SU-DHL-6 (cell line): ENCODE results near the gene MAFF.
A peak's percentile ranks its signal among the peaks of the same experiment; 100 is the strongest.

Experiments used
- EZH2phosphoT487 ChIP-seq: fragments of 200-600 bp; sonication (generic), shearing (Covaris generic); conservative IDR thresholded peaks from 2 replicates; pipeline ENCODE4 v1.6.1; 2018; ENCODE audit warnings: mild to moderate bottlenecking, antibody characterized with exemption, low read length, moderate library complexity, mixed read lengths
- TF ChIP-seq, protein P1 (sequence below): fragments of 200-600 bp; sonication (generic); IDR thresholded peaks from one replicate; pipeline ENCODE4 v1.5.1; 2017; ENCODE audit warnings: antibody characterized with exemption, mild to moderate bottlenecking, low read length, moderate library complexity; ENCODE audit not compliant: insufficient read depth, poor library complexity, severe bottlenecking

DNA sequence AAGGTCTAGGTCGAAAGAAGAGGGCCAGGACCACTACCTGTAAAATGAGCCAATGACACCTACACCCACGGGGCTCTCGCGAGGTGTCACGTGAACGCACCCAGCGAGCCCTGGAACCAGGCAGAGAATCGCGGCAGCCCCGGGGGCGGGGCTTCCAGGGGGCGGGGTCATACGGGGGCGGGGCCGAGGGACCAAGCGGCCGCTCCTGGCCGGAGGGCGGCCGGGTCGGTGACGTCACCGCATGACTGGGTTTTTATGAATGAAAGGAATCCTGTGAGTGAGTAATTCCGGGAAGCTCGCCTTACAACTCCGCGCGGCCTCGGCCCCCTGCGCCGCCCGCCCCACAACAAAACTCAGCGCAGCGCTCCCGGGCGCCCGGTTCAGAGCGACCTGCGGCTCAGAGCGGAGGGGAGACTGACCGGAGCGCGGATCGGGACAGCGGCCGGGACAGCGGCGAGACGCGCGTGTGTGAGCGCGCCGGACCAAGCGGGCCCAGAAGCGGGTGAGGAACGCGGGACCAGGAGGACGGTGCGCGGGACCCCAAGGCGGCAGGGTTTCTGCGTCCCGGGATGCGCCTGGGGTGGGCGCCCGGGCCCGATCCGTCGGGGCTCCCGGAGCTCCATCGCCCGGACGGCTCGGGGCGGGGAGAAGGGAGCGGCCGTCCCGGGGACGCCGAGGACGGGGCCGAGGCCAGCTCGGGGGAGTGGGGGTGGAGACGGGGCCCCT lies at the start of gene MAFF:
- TF ChIP-seq, protein P1, sequence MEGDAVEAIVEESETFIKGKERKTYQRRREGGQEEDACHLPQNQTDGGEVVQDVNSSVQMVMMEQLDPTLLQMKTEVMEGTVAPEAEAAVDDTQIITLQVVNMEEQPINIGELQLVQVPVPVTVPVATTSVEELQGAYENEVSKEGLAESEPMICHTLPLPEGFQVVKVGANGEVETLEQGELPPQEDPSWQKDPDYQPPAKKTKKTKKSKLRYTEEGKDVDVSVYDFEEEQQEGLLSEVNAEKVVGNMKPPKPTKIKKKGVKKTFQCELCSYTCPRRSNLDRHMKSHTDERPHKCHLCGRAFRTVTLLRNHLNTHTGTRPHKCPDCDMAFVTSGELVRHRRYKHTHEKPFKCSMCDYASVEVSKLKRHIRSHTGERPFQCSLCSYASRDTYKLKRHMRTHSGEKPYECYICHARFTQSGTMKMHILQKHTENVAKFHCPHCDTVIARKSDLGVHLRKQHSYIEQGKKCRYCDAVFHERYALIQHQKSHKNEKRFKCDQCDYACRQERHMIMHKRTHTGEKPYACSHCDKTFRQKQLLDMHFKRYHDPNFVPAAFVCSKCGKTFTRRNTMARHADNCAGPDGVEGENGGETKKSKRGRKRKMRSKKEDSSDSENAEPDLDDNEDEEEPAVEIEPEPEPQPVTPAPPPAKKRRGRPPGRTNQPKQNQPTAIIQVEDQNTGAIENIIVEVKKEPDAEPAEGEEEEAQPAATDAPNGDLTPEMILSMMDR: peak; percentile 10
- no peak for TF ChIP-seq EZH2phosphoT487
